Spleen (tissue), 7 donors: Measurements from ENCODE around the gene CARS1.

Experiments
- POLR2A ChIP-seq, 3 donors: fragments of 450-650 bp; IDR thresholded peaks; one replicate each; pipeline ENCODE4 v1.5.1; 2017; ENCODE audit warnings: antibody characterized with exemption in 3 of 3, mild to moderate bottlenecking in 1 of 3
- TF ChIP-seq, protein P1 (sequence below), 11 experiments: fragments of 200-600 bp in 7 of 11; fragments of 450-650 bp in 4 of 11; sonication (generic) in 4 of 11; IDR thresholded peaks in 8 of 11; conservative IDR thresholded peaks in 3 of 11; 1 replicate in 7 of 11; 2 replicates in 4 of 11; pipeline versions ENCODE4 v1.4.0 to v1.8.0; 2016 to 2021; ENCODE audit warnings: antibody characterized with exemption in 11 of 11, inconsistent platforms in 4 of 11, mild to moderate bottlenecking in 1 of 11
- donor health status: DM: no; HTN: no; CAD: no; lungs with moderate emphysema.
- donor health status: DM: no; HTN: no; CAD: no.
- donor health status: DM: no; HTN: no; CAD: no.

DNA sequence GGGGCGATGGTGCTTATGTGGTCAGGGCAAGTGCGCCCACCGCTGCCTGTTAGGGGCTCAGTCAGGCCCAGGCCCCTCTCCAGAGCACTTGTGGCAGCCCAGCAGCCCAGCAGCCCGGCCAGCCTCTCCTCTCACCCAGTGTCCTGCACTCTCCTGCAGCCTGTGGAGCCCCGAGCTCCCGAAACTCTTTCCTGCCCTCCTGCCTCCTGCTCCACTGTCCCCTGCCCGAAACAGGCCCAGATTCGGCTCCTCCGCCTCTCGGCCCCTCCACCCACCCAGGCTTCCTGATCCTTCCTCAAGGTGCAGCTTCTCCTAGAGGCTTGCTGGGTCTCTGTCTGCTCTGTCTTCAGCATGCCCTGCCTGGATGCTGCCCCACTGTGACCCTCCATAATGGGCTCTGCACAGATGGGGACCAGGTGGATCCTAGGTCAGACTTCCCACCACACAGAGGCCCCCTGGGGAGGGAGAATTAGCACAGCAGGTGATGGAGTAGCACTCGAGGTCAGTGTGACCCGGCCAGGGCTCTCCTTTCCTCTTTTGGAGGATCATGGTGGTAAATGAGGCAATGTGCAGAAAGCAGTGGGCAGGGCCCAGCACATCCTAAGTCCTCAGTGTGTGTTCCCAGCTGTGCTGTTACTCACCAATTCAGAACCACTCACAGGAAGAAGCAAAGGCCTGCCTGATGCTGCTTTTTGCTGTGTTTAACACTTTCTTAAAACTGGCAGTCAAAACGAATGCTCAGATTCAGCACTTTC is 46.5 kb downstream of the CARS1 start:
- TF ChIP-seq, protein P1, sequence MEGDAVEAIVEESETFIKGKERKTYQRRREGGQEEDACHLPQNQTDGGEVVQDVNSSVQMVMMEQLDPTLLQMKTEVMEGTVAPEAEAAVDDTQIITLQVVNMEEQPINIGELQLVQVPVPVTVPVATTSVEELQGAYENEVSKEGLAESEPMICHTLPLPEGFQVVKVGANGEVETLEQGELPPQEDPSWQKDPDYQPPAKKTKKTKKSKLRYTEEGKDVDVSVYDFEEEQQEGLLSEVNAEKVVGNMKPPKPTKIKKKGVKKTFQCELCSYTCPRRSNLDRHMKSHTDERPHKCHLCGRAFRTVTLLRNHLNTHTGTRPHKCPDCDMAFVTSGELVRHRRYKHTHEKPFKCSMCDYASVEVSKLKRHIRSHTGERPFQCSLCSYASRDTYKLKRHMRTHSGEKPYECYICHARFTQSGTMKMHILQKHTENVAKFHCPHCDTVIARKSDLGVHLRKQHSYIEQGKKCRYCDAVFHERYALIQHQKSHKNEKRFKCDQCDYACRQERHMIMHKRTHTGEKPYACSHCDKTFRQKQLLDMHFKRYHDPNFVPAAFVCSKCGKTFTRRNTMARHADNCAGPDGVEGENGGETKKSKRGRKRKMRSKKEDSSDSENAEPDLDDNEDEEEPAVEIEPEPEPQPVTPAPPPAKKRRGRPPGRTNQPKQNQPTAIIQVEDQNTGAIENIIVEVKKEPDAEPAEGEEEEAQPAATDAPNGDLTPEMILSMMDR (IDR thresholded peaks at IDR 0.05 in 8 of 11, conservative IDR thresholded peaks at IDR 0.05 in 3 of 11) = no peak
- no peak for TF ChIP-seq POLR2A (IDR thresholded peaks at IDR 0.05)
